ENCODE results near the gene CHD2.

The CHD2 gene

GRCh38 chr15:93058128-93058527, 158.0 kb downstream of the CHD2 start:
- TF ChIP-seq SIN3A (IDR thresholded peaks at IDR 0.05; ENCODE audit: borderline replicate concordance, insufficient read depth, low read length), result no peak
- TF ChIP-seq REST (IDR thresholded peaks at IDR 0.05; ENCODE audit: insufficient read depth in 1 of 2, low read depth in 2 of 2, low read length in 2 of 2), result no peak
- no peak for TF ChIP-seq FOXP2 (optimal IDR thresholded peaks at IDR 0.05; ENCODE audit: borderline replicate concordance, extremely low read depth, extremely low read length, insufficient read depth)
- no peak for TF ChIP-seq POLR2AphosphoS5 (IDR thresholded peaks at IDR 0.05; ENCODE audit: low read depth, low read length)
- TF ChIP-seq TAF1 (IDR thresholded peaks at IDR 0.05; ENCODE audit: borderline replicate concordance, insufficient read depth, low read length), result no peak

GRCh38 chr15:93058904-93059427, 158.8 kb downstream of the CHD2 start:
- TF ChIP-seq POLR2AphosphoS5 (IDR thresholded peaks at IDR 0.05; ENCODE audit: low read depth, low read length), result no peak
- TF ChIP-seq FOXP2 (optimal IDR thresholded peaks at IDR 0.05; ENCODE audit: borderline replicate concordance, extremely low read depth, extremely low read length, insufficient read depth), result no peak
- TF ChIP-seq TAF1 (IDR thresholded peaks at IDR 0.05; ENCODE audit: borderline replicate concordance, insufficient read depth, low read length), result no peak

GRCh38 chr15:93059442-93059841, 159.3 kb downstream of the CHD2 start:
- TF ChIP-seq FOXP2 (optimal IDR thresholded peaks at IDR 0.05; ENCODE audit: borderline replicate concordance, extremely low read depth, extremely low read length, insufficient read depth), result no peak
- TF ChIP-seq TAF1 (IDR thresholded peaks at IDR 0.05; ENCODE audit: borderline replicate concordance, insufficient read depth, low read length), result no peak
- no peak for TF ChIP-seq SIN3A (IDR thresholded peaks at IDR 0.05; ENCODE audit: borderline replicate concordance, insufficient read depth, low read length)
- TF ChIP-seq POLR2AphosphoS5 (IDR thresholded peaks at IDR 0.05; ENCODE audit: low read depth, low read length), result no peak
- no peak for TF ChIP-seq REST (IDR thresholded peaks at IDR 0.05; ENCODE audit: insufficient read depth in 1 of 2, low read depth in 2 of 2, low read length in 2 of 2)

GRCh38 chr15:93060336-93061248, 160.5 kb downstream of the CHD2 start:
- no peak for TF ChIP-seq TAF1 (IDR thresholded peaks at IDR 0.05; ENCODE audit: borderline replicate concordance, insufficient read depth, low read length)
- TF ChIP-seq SIN3A (IDR thresholded peaks at IDR 0.05; ENCODE audit: borderline replicate concordance, insufficient read depth, low read length), result no peak
- TF ChIP-seq POLR2AphosphoS5 (IDR thresholded peaks at IDR 0.05; ENCODE audit: low read depth, low read length), result no peak
- TF ChIP-seq FOXP2 (optimal IDR thresholded peaks at IDR 0.05; ENCODE audit: borderline replicate concordance, extremely low read depth, extremely low read length, insufficient read depth), result no peak
- peak; percentile 66 to 72; a peak in 2 of 4 replicates for TF ChIP-seq REST (IDR thresholded peaks at IDR 0.05; ENCODE audit: insufficient read depth in 1 of 2, low read depth in 2 of 2, low read length in 2 of 2)

GRCh38 chr15:93063262-93063671, 163.1 kb downstream of the CHD2 start:
- no peak for TF ChIP-seq SIN3A (IDR thresholded peaks at IDR 0.05; ENCODE audit: borderline replicate concordance, insufficient read depth, low read length)
- TF ChIP-seq TAF1 (IDR thresholded peaks at IDR 0.05; ENCODE audit: borderline replicate concordance, insufficient read depth, low read length), result no peak
- TF ChIP-seq REST (IDR thresholded peaks at IDR 0.05; ENCODE audit: insufficient read depth in 1 of 2, low read depth in 2 of 2, low read length in 2 of 2), result no peak

Measured in PFSK-1 (cell line).